HEK293 (cell line): ENCODE measurements around the gene ZNHIT2.
"Not testable (repeated sequence)": the region's sequence is repeated elsewhere in the genome, so short reads cannot be mapped to it uniquely, and the experiment has no call there.

Experiments
- CTCF ChIA-PET: fragments of 350-600 bp; formaldehyde crosslinking; extraction: SDS; loops from one replicate; lab custom pipeline; 2021; ENCODE audit warnings: antibody characterized with exemption; lab: Yijun Ruan, JAX
- POLR2A ChIA-PET: fragments of 300-600 bp; formaldehyde crosslinking; extraction: SDS; loops from one replicate; lab custom pipeline; 2020; ENCODE audit warnings: antibody characterized with exemption, inconsistent platforms; lab: Yijun Ruan, JAX
- H3K27ac ChIP-seq: fragments of 200-500 bp; sonication (Bioruptor generic); 2 replicates; pipeline ENCODE4 v1.5.1; 2014; ENCODE audit warnings: low read depth, low read length, control low read depth, inconsistent platforms; ENCODE audit errors: extremely low read depth
- H3K36me3 ChIP-seq, 2 experiments: fragments of 200-500 bp in 1 of 2; sonication (Bioruptor generic) in 1 of 2; 1 replicate in 1 of 2; 2 replicates in 1 of 2; pipeline ENCODE4 v1.5.1; 2014 to 2017; ENCODE audit warnings: inconsistent platforms in 2 of 2, low read length in 2 of 2; ENCODE audit not compliant: control insufficient read depth in 2 of 2, insufficient read depth in 1 of 2
- H3K4me1 ChIP-seq: fragments of 200-500 bp; sonication (Bioruptor generic); 2 replicates; pipeline ENCODE4 v1.5.1; 2014; ENCODE audit warnings: mild to moderate bottlenecking, low read length, inconsistent platforms; ENCODE audit not compliant: control insufficient read depth, insufficient read depth
- H3K4me3 ChIP-seq: 2 replicates; pipeline ENCODE4 v1.5.1; 2011; ENCODE audit warnings: low read depth, mild to moderate bottlenecking, control low read depth, low read length, moderate library complexity
- H3K9me3 ChIP-seq: fragments of 200-500 bp; sonication (Bioruptor generic); 2 replicates; pipeline ENCODE4 v1.5.1; 2014; ENCODE audit warnings: low read depth, low read length, inconsistent platforms; ENCODE audit not compliant: control insufficient read depth, insufficient read depth
- GFI1B ChIP-seq: fragments of 450-650 bp; formaldehyde crosslinking; IDR thresholded peaks from 2 replicates; pipeline ENCODE4 v1.5.1; 2016; ENCODE audit warnings: missing biosample characterization, missing genetic modification characterization
- KLF16 ChIP-seq: fragments of 450-650 bp; formaldehyde crosslinking; IDR thresholded peaks from 2 replicates; pipeline ENCODE4 v1.5.1; 2017; ENCODE audit warnings: missing biosample characterization, missing genetic modification characterization
- KLF7 ChIP-seq: fragments of 450-650 bp; formaldehyde crosslinking; IDR thresholded peaks from 2 replicates; pipeline ENCODE4 v1.5.1; 2016; ENCODE audit warnings: missing biosample characterization, missing genetic modification characterization, borderline replicate concordance
- ZBTB8A ChIP-seq: fragments of 450-650 bp; formaldehyde crosslinking; IDR thresholded peaks from 2 replicates; pipeline ENCODE4 v1.5.1; 2016; ENCODE audit warnings: missing biosample characterization, missing genetic modification characterization
- ZNF157 ChIP-seq: fragments of 450-650 bp; formaldehyde crosslinking; IDR thresholded peaks from 2 replicates; pipeline ENCODE4 v1.5.1; 2016; ENCODE audit warnings: missing biosample characterization, missing genetic modification characterization
- ZNF335 ChIP-seq: fragments of 450-650 bp; formaldehyde crosslinking; conservative IDR thresholded peaks from 2 replicates; pipeline ENCODE4 v1.5.1; 2016; ENCODE audit warnings: missing biosample characterization, missing genetic modification characterization
- ZNF560 ChIP-seq: fragments of 450-650 bp; formaldehyde crosslinking; IDR thresholded peaks from 2 replicates; pipeline ENCODE4 v1.5.1; 2017; ENCODE audit warnings: missing biosample characterization, missing genetic modification characterization, borderline replicate concordance
- ZNF776 ChIP-seq: fragments of 450-650 bp; formaldehyde crosslinking; IDR thresholded peaks from 2 replicates; pipeline ENCODE4 v1.5.0; 2017; ENCODE audit warnings: missing biosample characterization, missing genetic modification characterization, borderline replicate concordance
- TF ChIP-seq, protein P1 (sequence below): fragments of 450-650 bp; formaldehyde crosslinking; IDR thresholded peaks from 2 replicates; pipeline ENCODE4 v1.5.1; 2016; ENCODE audit warnings: missing biosample characterization, missing genetic modification characterization
- TF ChIP-seq, protein P2 (sequence below): fragments of 450-650 bp; formaldehyde crosslinking; optimal IDR thresholded peaks from 2 replicates; pipeline ENCODE3; 2016; ENCODE audit warnings: missing biosample characterization, mild to moderate bottlenecking, missing genetic modification characterization
- TF ChIP-seq, protein P3 (sequence below): fragments of 450-650 bp; formaldehyde crosslinking; IDR thresholded peaks from 2 replicates; pipeline ENCODE4 v1.5.1; 2016; ENCODE audit warnings: missing biosample characterization, missing genetic modification characterization, low read depth
- TF ChIP-seq, protein P4 (sequence below): fragments of 450-650 bp; formaldehyde crosslinking; IDR thresholded peaks from 2 replicates; pipeline ENCODE4 v1.5.1; 2016; ENCODE audit warnings: missing biosample characterization, missing genetic modification characterization
- TF ChIP-seq, protein P5 (sequence below): fragments of 450-650 bp; formaldehyde crosslinking; IDR thresholded peaks from 2 replicates; pipeline ENCODE4 v1.5.0; 2017; ENCODE audit warnings: missing biosample characterization, missing genetic modification characterization, borderline replicate concordance
- TF ChIP-seq, protein P6 (sequence below): fragments of 450-650 bp; formaldehyde crosslinking; IDR thresholded peaks from 2 replicates; pipeline ENCODE4 v1.5.1; 2016; ENCODE audit warnings: missing biosample characterization, missing genetic modification characterization

Gene ZNHIT2

DNA sequence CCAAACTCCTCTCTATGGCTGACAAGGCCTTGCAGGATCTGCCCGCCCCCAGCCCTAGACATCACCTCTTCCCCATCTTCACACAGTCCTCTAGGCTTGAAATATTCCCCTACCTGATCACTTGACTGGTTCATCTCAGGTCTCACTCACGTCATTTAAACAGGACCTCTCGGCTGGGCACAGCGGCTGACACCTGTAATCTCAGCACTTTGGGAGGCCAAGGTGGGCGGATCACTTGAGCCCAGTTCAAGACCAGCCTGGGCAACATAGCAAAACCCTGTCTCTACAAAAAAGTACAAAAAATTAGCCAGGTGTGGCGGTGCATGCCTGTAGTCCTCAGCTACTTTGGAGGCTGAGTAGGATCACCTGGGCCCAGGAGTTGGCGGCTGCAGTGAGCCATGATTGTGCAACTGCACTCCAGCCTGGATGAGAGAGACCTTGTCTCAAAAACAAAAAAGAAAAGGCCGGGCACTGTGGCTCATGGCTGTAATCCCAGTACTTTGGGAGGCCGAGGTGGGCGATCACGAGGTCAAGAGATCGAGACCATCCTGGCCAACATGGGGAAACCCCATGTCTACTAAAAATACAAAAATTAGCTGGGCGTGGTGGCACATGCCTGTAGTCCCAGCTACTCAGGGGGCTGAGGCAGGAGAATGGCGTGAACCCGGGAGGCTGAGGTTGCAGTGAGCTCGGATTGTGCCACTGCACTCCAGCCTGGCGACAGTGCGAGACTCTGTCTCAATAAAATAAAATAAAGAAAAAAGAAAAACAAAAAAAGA, 1.6 kb upstream of the ZNHIT2 start:
- ChIA-PET CTCF (interaction anchor here (0.8 to 3.4 kb wide), 12 partner anchors 8 to 304 kb away, joined by 3 to 37 read pairs (median 5); partner anchors contain the start of genes SYVN1 and TM7SF2), POLR2A (interaction anchor here (1.3 kb wide), 1 partner anchor 63 kb away, joined by 6 read pairs; the partner anchor contains the start of gene CAPN1)
- not testable (repeated sequence) for H3K9me3 ChIP-seq, H3K4me3 ChIP-seq, H3K4me1 ChIP-seq, H3K27ac ChIP-seq
- peaks cover 3 to 61% of the 10 kb centered on the region in 2 experiments; a peak in 2 of 3 replicates for H3K36me3 ChIP-seq

DNA sequence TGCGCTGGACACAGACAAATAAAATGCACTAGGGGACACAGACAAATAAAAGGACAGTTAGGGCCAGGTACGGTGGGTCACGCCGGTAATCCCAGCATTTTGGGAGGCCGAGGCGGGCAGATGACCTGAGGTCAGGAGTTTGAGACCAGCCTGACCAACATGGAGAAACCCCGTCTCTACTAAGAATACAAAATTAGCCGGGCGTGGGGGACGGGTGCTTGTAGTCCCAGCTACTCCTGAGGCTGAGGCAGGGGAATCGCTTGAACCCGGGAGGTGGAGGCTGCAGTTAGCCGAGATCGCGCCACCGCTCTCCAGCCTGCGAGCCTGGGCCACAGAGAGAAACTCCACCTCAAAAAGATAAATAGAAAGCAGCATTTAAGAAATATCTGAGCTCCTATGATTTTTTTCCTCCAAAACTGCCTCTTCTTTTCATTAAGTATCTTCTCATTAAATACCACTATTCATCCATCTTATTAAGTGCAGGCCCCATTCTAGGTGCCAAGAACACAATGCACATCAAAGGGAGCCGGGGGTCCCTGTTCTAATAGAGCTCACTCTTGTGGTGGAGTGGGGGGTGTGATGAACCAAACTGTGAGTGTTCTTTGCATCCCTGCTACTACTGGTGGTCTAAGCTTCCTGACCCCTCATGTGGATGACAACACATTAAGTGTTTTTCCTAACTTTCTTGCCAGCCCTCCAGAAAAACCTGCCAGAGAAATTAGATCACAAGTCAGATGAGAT, 766 bp upstream of the ZNHIT2 start:
- ChIA-PET POLR2A (interaction anchor here (0.9 to 1.8 kb wide), 5 partner anchors 17 to 122 kb away, joined by 3 to 8 read pairs (median 7); partner anchors contain the start of genes BATF2, CAPN1 and VPS51), CTCF (interaction anchor here (0.6 to 2.9 kb wide), 16 partner anchors 8 to 303 kb away, joined by 3 to 11 read pairs (median 4); partner anchors contain the start of gene SYVN1)
- Histone ChIP-seq H3K4me3 (no peak overlapping the region), H3K36me3 (peaks cover 3 to 62% of the 10 kb centered on the region in 2 experiments; a peak in 2 of 3 replicates), H3K4me1 (peaks cover 3% of the 10 kb centered on the region; the same call in 1 of the 2 replicates), H3K9me3 (no peaks in the 10 kb centered on the region), H3K27ac (no peak overlapping the region)
- TF ChIP-seq, protein P1, sequence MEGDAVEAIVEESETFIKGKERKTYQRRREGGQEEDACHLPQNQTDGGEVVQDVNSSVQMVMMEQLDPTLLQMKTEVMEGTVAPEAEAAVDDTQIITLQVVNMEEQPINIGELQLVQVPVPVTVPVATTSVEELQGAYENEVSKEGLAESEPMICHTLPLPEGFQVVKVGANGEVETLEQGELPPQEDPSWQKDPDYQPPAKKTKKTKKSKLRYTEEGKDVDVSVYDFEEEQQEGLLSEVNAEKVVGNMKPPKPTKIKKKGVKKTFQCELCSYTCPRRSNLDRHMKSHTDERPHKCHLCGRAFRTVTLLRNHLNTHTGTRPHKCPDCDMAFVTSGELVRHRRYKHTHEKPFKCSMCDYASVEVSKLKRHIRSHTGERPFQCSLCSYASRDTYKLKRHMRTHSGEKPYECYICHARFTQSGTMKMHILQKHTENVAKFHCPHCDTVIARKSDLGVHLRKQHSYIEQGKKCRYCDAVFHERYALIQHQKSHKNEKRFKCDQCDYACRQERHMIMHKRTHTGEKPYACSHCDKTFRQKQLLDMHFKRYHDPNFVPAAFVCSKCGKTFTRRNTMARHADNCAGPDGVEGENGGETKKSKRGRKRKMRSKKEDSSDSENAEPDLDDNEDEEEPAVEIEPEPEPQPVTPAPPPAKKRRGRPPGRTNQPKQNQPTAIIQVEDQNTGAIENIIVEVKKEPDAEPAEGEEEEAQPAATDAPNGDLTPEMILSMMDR (tag by site-specific recombination), result 0 out of 2 replicates have a peak, but pooled peaks have one; percentile 2
- TF ChIP-seq KLF7 (tag by site-specific recombination) (no peak), KLF16 (tag by site-specific recombination) (0 out of 2 replicates have a peak, but pooled peaks have one; percentile 5)

DNA sequence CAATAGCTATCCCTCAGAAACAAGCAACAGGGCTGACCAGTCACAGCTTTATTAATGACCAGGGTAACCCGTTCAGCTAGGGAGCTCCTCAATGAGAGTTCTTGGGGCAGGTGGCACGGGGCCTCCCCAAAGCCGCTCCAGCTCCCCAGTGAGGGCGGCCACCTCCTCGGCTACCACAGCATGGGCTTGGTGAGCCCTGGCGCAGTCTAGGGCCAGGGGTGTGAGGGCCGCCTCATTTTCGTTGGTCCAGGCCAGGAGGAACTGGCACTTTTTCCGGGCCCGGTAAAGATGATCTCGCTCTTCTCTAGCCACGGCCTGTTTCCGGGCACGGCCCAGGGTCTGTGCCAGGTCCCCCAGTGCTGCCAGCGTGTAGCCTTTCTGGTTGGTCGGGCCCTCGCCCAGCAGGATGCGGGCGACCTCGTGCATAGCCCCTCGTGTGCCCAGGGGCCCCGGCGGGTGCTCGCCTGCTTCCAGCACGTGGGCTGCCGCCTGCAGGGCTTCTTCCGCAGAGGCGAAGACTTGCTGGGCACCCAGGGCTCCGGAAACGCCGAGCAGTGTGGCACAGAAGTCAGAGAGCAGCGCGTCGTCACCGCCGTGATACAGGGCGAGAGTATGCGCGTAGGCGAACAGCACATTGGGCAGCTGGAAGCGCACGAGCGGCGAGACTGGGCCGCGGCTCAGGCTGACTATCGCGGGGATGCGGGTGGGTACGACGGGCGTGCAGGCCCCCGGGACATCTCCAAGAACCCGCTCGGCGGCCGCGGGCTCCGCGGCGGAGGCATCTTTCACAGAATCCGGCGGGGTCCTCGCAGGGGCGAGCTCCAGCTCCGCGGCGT, 913 bp downstream of the ZNHIT2 start:
- H3K4me3 ChIP-seq, result peak overlapping the region; percentile 67
- H3K9me3 ChIP-seq, result no peaks in the 10 kb centered on the region
- peak overlapping the region; percentile 78 for H3K27ac ChIP-seq
- H3K4me1 ChIP-seq, result peaks cover 6% of the 10 kb centered on the region
- ChIA-PET CTCF (interaction anchor here (0.9 to 2.9 kb wide), 6 partner anchors 9 to 270 kb away, joined by 4 to 11 read pairs (median 5); partner anchors contain the start of gene CAPN1), POLR2A (interaction anchor here (1.1 to 1.8 kb wide), 8 partner anchors 14 to 338 kb away, joined by 3 to 8 read pairs (median 4); partner anchors contain the start of genes CAPN1, SF1 and VPS51)
- H3K36me3 ChIP-seq, result peaks cover 3 to 62% of the 10 kb centered on the region in 2 experiments; a peak in 2 of 3 replicates
- TF ChIP-seq, protein P2, sequence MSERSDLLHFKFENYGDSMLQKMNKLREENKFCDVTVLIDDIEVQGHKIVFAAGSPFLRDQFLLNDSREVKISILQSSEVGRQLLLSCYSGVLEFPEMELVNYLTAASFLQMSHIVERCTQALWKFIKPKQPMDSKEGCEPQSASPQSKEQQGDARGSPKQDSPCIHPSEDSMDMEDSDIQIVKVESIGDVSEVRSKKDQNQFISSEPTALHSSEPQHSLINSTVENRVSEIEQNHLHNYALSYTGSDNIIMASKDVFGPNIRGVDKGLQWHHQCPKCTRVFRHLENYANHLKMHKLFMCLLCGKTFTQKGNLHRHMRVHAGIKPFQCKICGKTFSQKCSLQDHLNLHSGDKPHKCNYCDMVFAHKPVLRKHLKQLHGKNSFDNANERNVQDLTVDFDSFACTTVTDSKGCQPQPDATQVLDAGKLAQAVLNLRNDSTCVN (tag by site-specific recombination), result peak; percentile 92
- TF ChIP-seq GFI1B (tag by site-specific recombination) (no peak), ZNF335 (tag by site-specific recombination) (peak; percentile 76; the same call in 1 of the 2 replicates), ZNF560 (tag by site-specific recombination) (no peak), ZBTB8A (tag by site-specific recombination) (peak; percentile 82), ZNF776 (tag by site-specific recombination) (no peak), ZNF157 (tag by site-specific recombination) (no peak)
- TF ChIP-seq, protein P3, sequence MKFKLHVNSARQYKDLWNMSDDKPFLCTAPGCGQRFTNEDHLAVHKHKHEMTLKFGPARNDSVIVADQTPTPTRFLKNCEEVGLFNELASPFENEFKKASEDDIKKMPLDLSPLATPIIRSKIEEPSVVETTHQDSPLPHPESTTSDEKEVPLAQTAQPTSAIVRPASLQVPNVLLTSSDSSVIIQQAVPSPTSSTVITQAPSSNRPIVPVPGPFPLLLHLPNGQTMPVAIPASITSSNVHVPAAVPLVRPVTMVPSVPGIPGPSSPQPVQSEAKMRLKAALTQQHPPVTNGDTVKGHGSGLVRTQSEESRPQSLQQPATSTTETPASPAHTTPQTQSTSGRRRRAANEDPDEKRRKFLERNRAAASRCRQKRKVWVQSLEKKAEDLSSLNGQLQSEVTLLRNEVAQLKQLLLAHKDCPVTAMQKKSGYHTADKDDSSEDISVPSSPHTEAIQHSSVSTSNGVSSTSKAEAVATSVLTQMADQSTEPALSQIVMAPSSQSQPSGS (tag by site-specific recombination), result no peak
- TF ChIP-seq, protein P4, sequence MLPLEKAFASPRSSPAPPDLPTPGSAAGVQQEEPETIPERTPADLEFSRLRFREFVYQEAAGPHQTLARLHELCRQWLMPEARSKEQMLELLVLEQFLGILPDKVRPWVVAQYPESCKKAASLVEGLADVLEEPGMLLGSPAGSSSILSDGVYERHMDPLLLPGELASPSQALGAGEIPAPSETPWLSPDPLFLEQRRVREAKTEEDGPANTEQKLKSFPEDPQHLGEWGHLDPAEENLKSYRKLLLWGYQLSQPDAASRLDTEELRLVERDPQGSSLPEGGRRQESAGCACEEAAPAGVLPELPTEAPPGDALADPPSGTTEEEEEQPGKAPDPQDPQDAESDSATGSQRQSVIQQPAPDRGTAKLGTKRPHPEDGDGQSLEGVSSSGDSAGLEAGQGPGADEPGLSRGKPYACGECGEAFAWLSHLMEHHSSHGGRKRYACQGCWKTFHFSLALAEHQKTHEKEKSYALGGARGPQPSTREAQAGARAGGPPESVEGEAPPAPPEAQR, result no peak
- TF ChIP-seq, protein P5, sequence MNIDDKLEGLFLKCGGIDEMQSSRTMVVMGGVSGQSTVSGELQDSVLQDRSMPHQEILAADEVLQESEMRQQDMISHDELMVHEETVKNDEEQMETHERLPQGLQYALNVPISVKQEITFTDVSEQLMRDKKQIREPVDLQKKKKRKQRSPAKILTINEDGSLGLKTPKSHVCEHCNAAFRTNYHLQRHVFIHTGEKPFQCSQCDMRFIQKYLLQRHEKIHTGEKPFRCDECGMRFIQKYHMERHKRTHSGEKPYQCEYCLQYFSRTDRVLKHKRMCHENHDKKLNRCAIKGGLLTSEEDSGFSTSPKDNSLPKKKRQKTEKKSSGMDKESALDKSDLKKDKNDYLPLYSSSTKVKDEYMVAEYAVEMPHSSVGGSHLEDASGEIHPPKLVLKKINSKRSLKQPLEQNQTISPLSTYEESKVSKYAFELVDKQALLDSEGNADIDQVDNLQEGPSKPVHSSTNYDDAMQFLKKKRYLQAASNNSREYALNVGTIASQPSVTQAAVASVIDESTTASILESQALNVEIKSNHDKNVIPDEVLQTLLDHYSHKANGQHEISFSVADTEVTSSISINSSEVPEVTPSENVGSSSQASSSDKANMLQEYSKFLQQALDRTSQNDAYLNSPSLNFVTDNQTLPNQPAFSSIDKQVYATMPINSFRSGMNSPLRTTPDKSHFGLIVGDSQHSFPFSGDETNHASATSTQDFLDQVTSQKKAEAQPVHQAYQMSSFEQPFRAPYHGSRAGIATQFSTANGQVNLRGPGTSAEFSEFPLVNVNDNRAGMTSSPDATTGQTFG, result no peak
- TF ChIP-seq, protein P6, sequence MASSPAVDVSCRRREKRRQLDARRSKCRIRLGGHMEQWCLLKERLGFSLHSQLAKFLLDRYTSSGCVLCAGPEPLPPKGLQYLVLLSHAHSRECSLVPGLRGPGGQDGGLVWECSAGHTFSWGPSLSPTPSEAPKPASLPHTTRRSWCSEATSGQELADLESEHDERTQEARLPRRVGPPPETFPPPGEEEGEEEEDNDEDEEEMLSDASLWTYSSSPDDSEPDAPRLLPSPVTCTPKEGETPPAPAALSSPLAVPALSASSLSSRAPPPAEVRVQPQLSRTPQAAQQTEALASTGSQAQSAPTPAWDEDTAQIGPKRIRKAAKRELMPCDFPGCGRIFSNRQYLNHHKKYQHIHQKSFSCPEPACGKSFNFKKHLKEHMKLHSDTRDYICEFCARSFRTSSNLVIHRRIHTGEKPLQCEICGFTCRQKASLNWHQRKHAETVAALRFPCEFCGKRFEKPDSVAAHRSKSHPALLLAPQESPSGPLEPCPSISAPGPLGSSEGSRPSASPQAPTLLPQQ, result peak; percentile 53; the same call in 1 of the 2 replicates
